ENCODE data around the gene ANKRD55.

DNA sequence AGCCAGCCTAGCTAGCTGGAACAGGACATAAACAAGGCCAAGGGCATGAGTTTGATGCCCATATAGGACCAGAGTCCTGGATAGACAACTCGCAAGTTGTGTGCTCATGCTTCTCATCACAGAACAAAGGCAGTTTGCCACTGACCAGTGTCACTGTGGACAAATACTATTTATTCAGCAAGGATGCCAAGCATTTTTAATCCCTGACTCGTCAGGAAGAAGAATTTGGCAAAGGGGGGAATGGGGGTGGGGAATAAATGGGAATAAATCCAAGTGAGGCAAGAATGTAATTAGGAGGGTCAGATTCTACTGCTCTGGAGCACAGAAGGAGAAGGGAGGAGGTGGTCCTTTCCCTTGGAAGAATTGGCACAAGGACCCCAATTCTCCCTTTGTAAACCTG, 46.8 kb upstream of the ANKRD55 start:
- TF ChIP-seq, protein P1, sequence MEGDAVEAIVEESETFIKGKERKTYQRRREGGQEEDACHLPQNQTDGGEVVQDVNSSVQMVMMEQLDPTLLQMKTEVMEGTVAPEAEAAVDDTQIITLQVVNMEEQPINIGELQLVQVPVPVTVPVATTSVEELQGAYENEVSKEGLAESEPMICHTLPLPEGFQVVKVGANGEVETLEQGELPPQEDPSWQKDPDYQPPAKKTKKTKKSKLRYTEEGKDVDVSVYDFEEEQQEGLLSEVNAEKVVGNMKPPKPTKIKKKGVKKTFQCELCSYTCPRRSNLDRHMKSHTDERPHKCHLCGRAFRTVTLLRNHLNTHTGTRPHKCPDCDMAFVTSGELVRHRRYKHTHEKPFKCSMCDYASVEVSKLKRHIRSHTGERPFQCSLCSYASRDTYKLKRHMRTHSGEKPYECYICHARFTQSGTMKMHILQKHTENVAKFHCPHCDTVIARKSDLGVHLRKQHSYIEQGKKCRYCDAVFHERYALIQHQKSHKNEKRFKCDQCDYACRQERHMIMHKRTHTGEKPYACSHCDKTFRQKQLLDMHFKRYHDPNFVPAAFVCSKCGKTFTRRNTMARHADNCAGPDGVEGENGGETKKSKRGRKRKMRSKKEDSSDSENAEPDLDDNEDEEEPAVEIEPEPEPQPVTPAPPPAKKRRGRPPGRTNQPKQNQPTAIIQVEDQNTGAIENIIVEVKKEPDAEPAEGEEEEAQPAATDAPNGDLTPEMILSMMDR (conservative IDR thresholded peaks at IDR 0.05; ENCODE audit: low read depth, low read length) = no peak
- TF ChIP-seq EZH2 (IDR thresholded peaks at IDR 0.05; ENCODE audit: low read length, unreplicated experiment) = no peak
- TF ChIP-seq EZH2phosphoT487 (IDR thresholded peaks at IDR 0.05; ENCODE audit: borderline replicate concordance, low read length) = no peak
